Endothelial cell of umbilical vein (primary cell): ENCODE results near the gene ZNF664. TPM values are rescaled to one million over a fixed set of nuclear protein-coding genes. Genes with fewer than 3 reads are reported as not detected.

Source experiments
- BruUV-seq: library from RNA; stranded (reverse); fragments of 400-500 nt; replicated peaks from 2 replicates; lab custom pipeline; 2021; lab: Mats Ljungman, UMichigan
- CTCF ChIA-PET: fragments of 300-600, 350-600 bp; sonication (Branson Sonifier 250); formaldehyde crosslinking; loops from one replicate; lab custom pipeline; 2021; ENCODE audit warnings: antibody characterized with exemption, inconsistent platforms; lab: Charles Lee
- POLR2A ChIA-PET: fragments of 300-600, 350-600 bp; sonication (Branson Sonifier 250); formaldehyde crosslinking; loops from one replicate; lab custom pipeline; 2021; ENCODE audit warnings: antibody characterized with exemption, inconsistent platforms; lab: Charles Lee
- DNase-seq: peaks from one replicate; pipeline ENCODE4 v3.0.0-alpha.2; 2011; ENCODE audit warnings: low read depth, low spot score
- FAIRE-seq: peaks from 2 replicates; lab custom pipeline; 2011; peaks lifted over from hg19 to GRCh38; lab: Jason Lieb, UNC
- H2AFZ ChIP-seq: 2 replicates; pipeline ENCODE4 v1.6.0; 2012; ENCODE audit warnings: low read depth, low read length, control low read depth, inconsistent platforms
- H3K27ac ChIP-seq: 2 replicates; pipeline ENCODE4 v1.5.1; 2011; ENCODE audit warnings: low read depth, mild to moderate bottlenecking, control low read depth, low read length, moderate library complexity; ENCODE audit not compliant: insufficient read depth
- H3K27me3 ChIP-seq, 2 experiments: 2 replicates each; pipeline versions ENCODE4 v1.6.0 to v1.6.1; 2011; ENCODE audit warnings: low read length in 2 of 2, mixed read lengths in 1 of 2; ENCODE audit not compliant: control insufficient read depth in 2 of 2, insufficient read depth in 2 of 2
- H3K36me3 ChIP-seq, 2 experiments: 2 replicates in 1 of 2; 3 replicates in 1 of 2; pipeline ENCODE4 v1.5.1; 2011; ENCODE audit warnings: low read length in 2 of 2, mild to moderate bottlenecking in 1 of 2, moderate library complexity in 1 of 2; ENCODE audit not compliant: control insufficient read depth in 2 of 2, insufficient read depth in 2 of 2; ENCODE audit errors: extremely low read depth in 1 of 2
- H3K4me1 ChIP-seq: 3 replicates; pipeline ENCODE4 v1.5.1; 2011; ENCODE audit warnings: mild to moderate bottlenecking, low read length; ENCODE audit not compliant: control insufficient read depth, insufficient read depth; ENCODE audit errors: extremely low read depth
- H3K4me2 ChIP-seq: 2 replicates; pipeline ENCODE4 v1.6.1; 2011; ENCODE audit warnings: low read length, control low read depth, mixed read lengths; ENCODE audit not compliant: insufficient read depth
- H3K4me3 ChIP-seq, 3 experiments: fragments of 200-600 bp in 1 of 3; sonication (generic), shearing (Covaris generic) in 1 of 3; replicated peaks in 1 of 3; 2 replicates each; pipeline ENCODE4 v1.5.1; 2011 to 2016; ENCODE audit warnings: control low read depth in 3 of 3, low read length in 3 of 3, mild to moderate bottlenecking in 2 of 3, inconsistent platforms in 1 of 3, low read depth in 1 of 3, moderate library complexity in 1 of 3; ENCODE audit not compliant: insufficient read depth in 1 of 3
- H3K79me2 ChIP-seq: 2 replicates; pipeline ENCODE4 v1.6.0; 2012; ENCODE audit warnings: low read length, inconsistent platforms; ENCODE audit not compliant: control insufficient read depth, insufficient read depth
- H3K9ac ChIP-seq: replicated peaks from 2 replicates; pipeline ENCODE3; 2011; ENCODE audit warnings: low read length, control low read depth; ENCODE audit not compliant: insufficient read depth; ENCODE audit errors: extremely low read depth
- H3K9me1 ChIP-seq: replicated peaks from 3 replicates; pipeline ENCODE4 v1.6.0; 2011; ENCODE audit warnings: mild to moderate bottlenecking, low read length; ENCODE audit not compliant: control insufficient read depth, insufficient read depth; ENCODE audit errors: extremely low read depth
- H3K9me3 ChIP-seq: replicated peaks from 2 replicates; pipeline ENCODE4 v1.5.1; 2012; ENCODE audit warnings: low read length, inconsistent platforms; ENCODE audit not compliant: control insufficient read depth, insufficient read depth
- H4K20me1 ChIP-seq: replicated peaks from 2 replicates; pipeline ENCODE3; 2011; ENCODE audit warnings: mild to moderate bottlenecking, low read length; ENCODE audit not compliant: control insufficient read depth, insufficient read depth; ENCODE audit errors: extremely low read depth
- CTCF ChIP-seq, 2 donors: IDR thresholded peaks; 1 replicate in 1 of 2; 2 replicates in 1 of 2; pipeline ENCODE4 v1.5.1; 2011; ENCODE audit warnings: low read length in 2 of 2, mild to moderate bottlenecking in 2 of 2, moderate library complexity in 2 of 2, control low read depth in 1 of 2, inconsistent platforms in 1 of 2, low read depth in 1 of 2; ENCODE audit not compliant: insufficient read depth in 1 of 2; ENCODE audit errors: extremely low read depth in 1 of 2
- EZH2 ChIP-seq: IDR thresholded peaks from 2 replicates; pipeline ENCODE4 v1.6.1; 2012; ENCODE audit warnings: borderline replicate concordance, low read depth, mild to moderate bottlenecking, moderate library complexity, low read length, inconsistent platforms; ENCODE audit not compliant: severe bottlenecking
- FOS ChIP-seq: IDR thresholded peaks from 2 replicates; pipeline ENCODE4 v1.6.1; 2011; ENCODE audit warnings: mild to moderate bottlenecking, low read length, moderate library complexity, borderline replicate concordance; ENCODE audit not compliant: insufficient read depth
- GATA2 ChIP-seq: IDR thresholded peaks from 2 replicates; pipeline ENCODE4 v1.7.0; 2011; ENCODE audit warnings: low read depth, mild to moderate bottlenecking, moderate library complexity, mixed read lengths, low read length; ENCODE audit not compliant: insufficient read length, insufficient read depth
- JUN ChIP-seq: IDR thresholded peaks from 2 replicates; pipeline ENCODE4 v1.6.1; 2011; ENCODE audit warnings: borderline replicate concordance, low read depth; ENCODE audit not compliant: insufficient read length, insufficient read depth
- MAX ChIP-seq: IDR thresholded peaks from 2 replicates; pipeline ENCODE4 v1.6.1; 2011; ENCODE audit not compliant: insufficient read depth, insufficient read length
- MYC ChIP-seq: IDR thresholded peaks from one replicate; pipeline ENCODE4 v1.6.1; 2011; ENCODE audit warnings: mild to moderate bottlenecking, low read depth, low read length
- POLR2A ChIP-seq: IDR thresholded peaks from 2 replicates; pipeline ENCODE4 v1.6.1; 2012; ENCODE audit warnings: low read depth, mild to moderate bottlenecking, control low read depth, low read length
- POLR2AphosphoS5 ChIP-seq: IDR thresholded peaks from 2 replicates; pipeline ENCODE4 v1.6.1; 2012; ENCODE audit warnings: low read depth, mild to moderate bottlenecking, control low read depth, low read length, moderate library complexity; ENCODE audit not compliant: insufficient read depth
- dilution Hi-C: fragments of 300-500 bp; cut with MboI; formaldehyde crosslinking; loops from one replicate; pipeline ENCODE4 v1.15.0; 2019; ENCODE audit warnings: low sequenced_read_pairs; ENCODE audit not compliant: extremely low pct_ligation_motif_present
- intact Hi-C: fragments of 100-400 bp; cut with micrococcal nuclease; formaldehyde crosslinking; loops from one replicate; pipeline ENCODE4 v1.10.0; 2022
- polyA plus RNA-seq, 4 experiments: library from polyadenylated mRNA; depleted of rRNA in 3 of 4; stranded (reverse) in 3 of 4; unstranded in 1 of 4; fragments of >200 nt; gene quantifications; 2 replicates each; pipeline versions ENCODE4 v1.2.1 to v1.2.3, GENCODE V29; 2011 to 2012; ENCODE audit warnings: missing spikeins in 1 of 4
- total RNA-seq: library from RNA; stranded (reverse); gene quantifications from 2 replicates; pipeline ENCODE4 v1.2.3, GENCODE V29; 2021

ZNF664 gene
- total and polyA plus RNA-seq, 2 donors (not counting 3 experiments of a cell fraction or from before 2014, with no cell fraction given) = 29.8 to 71.3 TPM

GRCh38 chr12:123976227-123976826, 3.3 kb downstream of the ZNF664 start:
- intact Hi-C loops = no loop called here
- H3K27me3 ChIP-seq = no peaks in the 10 kb centered on the region
- no peak overlapping the region for H3K27ac ChIP-seq
- no peak overlapping the region for H3K4me2 ChIP-seq
- H4K20me1 ChIP-seq = no peaks in the 10 kb centered on the region
- H2AFZ ChIP-seq = no peak overlapping the region
- dilution Hi-C loops = no loop called here
- FAIRE-seq = no peak
- H3K36me3 ChIP-seq = peaks cover 0 to 3% of the 10 kb centered on the region in 2 experiments
- peaks cover 5% of the 10 kb centered on the region for H3K79me2 ChIP-seq
- H3K9me3 ChIP-seq = no peaks in the 10 kb centered on the region
- TF ChIP-seq MAX (no peak), EZH2 (no peak)
- no peak for DNase-seq
- no peak overlapping the region for H3K4me3 ChIP-seq
- BruUV-seq = no TSS peak
- no peaks in the 10 kb centered on the region for H3K9me1 ChIP-seq
- no peak overlapping the region for H3K9ac ChIP-seq
- ChIA-PET POLR2A (no interaction called here), CTCF (interaction anchor here (1.0 kb wide), 1 partner anchor 8 kb away, joined by 3 read pairs; no protein-coding TSS in a partner anchor)
- H3K4me1 ChIP-seq = peaks cover 4% of the 10 kb centered on the region

DNA sequence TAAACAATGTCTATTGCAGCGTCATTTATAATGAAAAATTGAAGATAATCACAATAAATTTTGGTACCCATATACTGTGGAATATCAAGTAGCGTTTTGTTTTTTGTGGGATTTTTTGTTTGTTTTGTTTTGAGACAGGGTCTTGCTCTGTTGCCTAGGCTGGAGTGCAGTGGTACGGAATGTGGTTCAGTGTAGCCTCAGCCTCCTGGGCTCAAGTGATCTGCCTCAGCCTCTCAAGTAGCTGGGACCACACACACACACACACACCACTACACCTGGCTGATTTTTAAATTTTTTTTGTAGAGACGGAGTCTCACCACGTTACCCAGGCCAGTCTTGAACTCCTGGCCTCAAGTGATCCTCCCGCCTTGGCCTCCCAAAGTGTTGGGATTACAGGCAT, 6.6 kb downstream of the ZNF664 start:
- dilution Hi-C loops (no loop called here), intact Hi-C loops (no loop called here)
- no peak overlapping the region for H2AFZ ChIP-seq
- H3K9me3 ChIP-seq = no peaks in the 10 kb centered on the region
- ChIA-PET POLR2A (no interaction called here), CTCF (interaction anchor here (1.6 kb wide), 1 partner anchor 74 kb away, joined by 6 read pairs; no protein-coding TSS in a partner anchor)
- H4K20me1 ChIP-seq = no peaks in the 10 kb centered on the region
- no TSS peak for BruUV-seq
- no peaks in the 10 kb centered on the region for H3K4me1 ChIP-seq
- no peaks in the 10 kb centered on the region for H3K9me1 ChIP-seq
- no peak overlapping the region for H3K4me2 ChIP-seq
- TF ChIP-seq MYC (no peak), POLR2A (no peak), GATA2 (no peak), CTCF (IDR thresholded peaks at IDR 0.05; ENCODE audit: extremely low read depth in 1 of 2, insufficient read depth in 1 of 2, low read depth in 1 of 2, low read length in 2 of 2) (no peak), EZH2 (no peak), JUN (no peak), FOS (no peak), MAX (no peak), POLR2AphosphoS5 (no peak)
- no peak overlapping the region for H3K27ac ChIP-seq
- peaks cover 0 to 11% of the 10 kb centered on the region in 2 experiments for H3K36me3 ChIP-seq
- DNase-seq = no peak
- FAIRE-seq = no peak
- H3K79me2 ChIP-seq = peaks cover 9% of the 10 kb centered on the region
- no peaks in the 10 kb centered on the region for H3K27me3 ChIP-seq
- H3K4me3 ChIP-seq = no peak overlapping the region
- H3K9ac ChIP-seq = no peak overlapping the region
